OCI-LY3 (cell line): ENCODE data around the gene ADCY5.

Experiments used
- EZH2phosphoT487 ChIP-seq: fragments of 200-600 bp; shearing (Covaris generic); IDR thresholded peaks from 2 replicates; pipeline ENCODE4 v1.6.1; 2018; ENCODE audit warnings: antibody characterized with exemption, mixed run types, low read depth
- TF ChIP-seq, protein P1 (sequence below): fragments of 200-600, 300-600 bp; sonication (generic); IDR thresholded peaks from 2 replicates; pipeline ENCODE4 v1.5.1; 2014; ENCODE audit warnings: antibody characterized with exemption, low read length, low read depth

DNA sequence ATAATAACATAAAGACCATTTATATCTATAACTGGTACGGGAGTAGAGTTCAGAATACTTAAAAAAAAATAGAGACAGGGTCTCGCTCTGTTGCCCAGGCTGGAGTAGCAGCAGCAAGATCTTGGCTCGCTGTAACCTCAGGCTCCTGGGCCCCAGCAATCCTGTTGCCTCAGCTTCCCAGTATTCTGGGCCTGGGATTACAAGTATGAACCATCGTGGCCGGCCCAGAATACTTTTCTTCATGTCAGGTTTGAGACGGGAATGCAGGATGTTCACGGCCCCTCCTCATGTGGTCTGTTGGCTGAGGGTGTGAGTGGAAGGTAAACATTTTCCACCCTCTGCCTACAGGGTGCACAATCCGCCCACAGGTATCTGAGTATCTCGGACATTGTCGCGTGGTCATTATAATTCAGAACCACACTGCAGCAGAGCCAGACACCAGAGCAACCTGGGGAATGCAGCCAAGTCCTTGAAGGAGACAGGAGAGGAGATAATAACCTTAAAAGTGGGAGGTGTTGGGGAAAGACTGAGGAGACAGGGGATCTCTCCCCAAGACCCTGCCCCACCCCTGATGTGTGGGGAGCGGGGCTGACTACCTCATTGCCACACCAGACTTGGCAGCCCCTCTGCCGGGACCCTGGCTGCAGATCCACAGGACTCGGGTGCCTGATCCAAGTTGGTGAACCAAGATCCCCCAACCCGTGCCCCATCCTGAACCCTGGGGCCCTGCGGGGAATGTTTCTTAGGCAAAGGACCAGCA, 106.8 kb downstream of the ADCY5 start:
- no peak for TF ChIP-seq EZH2phosphoT487
- TF ChIP-seq, protein P1, sequence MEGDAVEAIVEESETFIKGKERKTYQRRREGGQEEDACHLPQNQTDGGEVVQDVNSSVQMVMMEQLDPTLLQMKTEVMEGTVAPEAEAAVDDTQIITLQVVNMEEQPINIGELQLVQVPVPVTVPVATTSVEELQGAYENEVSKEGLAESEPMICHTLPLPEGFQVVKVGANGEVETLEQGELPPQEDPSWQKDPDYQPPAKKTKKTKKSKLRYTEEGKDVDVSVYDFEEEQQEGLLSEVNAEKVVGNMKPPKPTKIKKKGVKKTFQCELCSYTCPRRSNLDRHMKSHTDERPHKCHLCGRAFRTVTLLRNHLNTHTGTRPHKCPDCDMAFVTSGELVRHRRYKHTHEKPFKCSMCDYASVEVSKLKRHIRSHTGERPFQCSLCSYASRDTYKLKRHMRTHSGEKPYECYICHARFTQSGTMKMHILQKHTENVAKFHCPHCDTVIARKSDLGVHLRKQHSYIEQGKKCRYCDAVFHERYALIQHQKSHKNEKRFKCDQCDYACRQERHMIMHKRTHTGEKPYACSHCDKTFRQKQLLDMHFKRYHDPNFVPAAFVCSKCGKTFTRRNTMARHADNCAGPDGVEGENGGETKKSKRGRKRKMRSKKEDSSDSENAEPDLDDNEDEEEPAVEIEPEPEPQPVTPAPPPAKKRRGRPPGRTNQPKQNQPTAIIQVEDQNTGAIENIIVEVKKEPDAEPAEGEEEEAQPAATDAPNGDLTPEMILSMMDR: no peak
